GM23338 (cell line): ENCODE measurements around the gene NTRK1. TPM values are rescaled to one million over a fixed set of nuclear protein-coding genes. Genes with fewer than 3 reads are reported as not detected.

Experiments used
- ATAC-seq: fragments of 200-7000 bp; cut with Tn5 transposase; 3 replicates; pipeline ENCODE4 v1.9.1; 2020
- DNase-seq: peaks from one replicate; pipeline ENCODE4 v3.0.0-alpha.2; 2015; ENCODE audit warnings: low spot score
- H2AFZ ChIP-seq: fragments of 200-600 bp; sonication (generic); 2 replicates; pipeline ENCODE4 v1.8.0; 2016; ENCODE audit warnings: antibody characterized with exemption, mild to moderate bottlenecking, moderate library complexity
- H3F3A ChIP-seq: fragments of 200-600 bp; sonication (generic); replicated peaks from 2 replicates; pipeline ENCODE4 v1.8.0; 2017; ENCODE audit warnings: antibody characterized with exemption, mixed run types, low read depth
- H3K27ac ChIP-seq: fragments of 200-600 bp; sonication (generic); 2 replicates; pipeline ENCODE4 v1.6.1; 2016; ENCODE audit warnings: low read depth
- H3K27me3 ChIP-seq: fragments of 200-600 bp; sonication (generic); 2 replicates; pipeline ENCODE4 v1.8.0; 2016; ENCODE audit warnings: mild to moderate bottlenecking, mixed run types, moderate library complexity; ENCODE audit not compliant: insufficient read depth
- H3K36me3 ChIP-seq: fragments of 200-600 bp; sonication (generic); 2 replicates; pipeline ENCODE4 v1.8.0; 2016; ENCODE audit warnings: mild to moderate bottlenecking; ENCODE audit not compliant: insufficient read depth
- H3K4me1 ChIP-seq: fragments of 200-600 bp; sonication (generic); 2 replicates; pipeline ENCODE4 v1.8.0; 2016; ENCODE audit warnings: mild to moderate bottlenecking, moderate library complexity; ENCODE audit not compliant: insufficient read depth
- H3K4me2 ChIP-seq: fragments of 200-600 bp; sonication (generic); 2 replicates; pipeline ENCODE4 v1.7.1; 2017; ENCODE audit warnings: mixed run types
- H3K4me3 ChIP-seq: fragments of 200-600 bp; sonication (generic); 2 replicates; pipeline ENCODE4 v1.6.1; 2016; ENCODE audit warnings: mixed run types
- H3K79me2 ChIP-seq: fragments of 200-600 bp; sonication (generic); replicated peaks from 2 replicates; pipeline ENCODE4 v1.8.0; 2017; ENCODE audit warnings: mild to moderate bottlenecking; ENCODE audit not compliant: insufficient read depth
- H3K9me2 ChIP-seq: fragments of 200-600 bp; sonication (generic); 2 replicates; pipeline ENCODE4 v1.8.0; 2017; ENCODE audit not compliant: insufficient read depth
- H4K20me1 ChIP-seq: fragments of 200-600 bp; sonication (generic); replicated peaks from 2 replicates; pipeline ENCODE4 v1.8.0; 2017; ENCODE audit warnings: mild to moderate bottlenecking; ENCODE audit not compliant: insufficient read depth
- H3K27ac Mint-ChIP-seq: 2 replicates; pipeline ENCODE4 v1.8.0; 2020; ENCODE audit warnings: inconsistent platforms, mild to moderate bottlenecking, moderate library complexity, mixed read lengths
- H3K27me3 Mint-ChIP-seq: 3 replicates; pipeline ENCODE4 v1.8.0; 2022; ENCODE audit warnings: low read depth, mild to moderate bottlenecking, moderate library complexity, mixed read lengths, inconsistent platforms; ENCODE audit not compliant: insufficient read depth, poor library complexity
- H3K36me3 Mint-ChIP-seq: 3 replicates; pipeline ENCODE4 v1.8.0; 2021; ENCODE audit warnings: low read depth, mild to moderate bottlenecking, inconsistent platforms, moderate library complexity, mixed read lengths
- H3K4me1 Mint-ChIP-seq: 3 replicates; pipeline ENCODE4 v1.8.0; 2020; ENCODE audit warnings: mild to moderate bottlenecking, inconsistent platforms, mixed read lengths
- H3K4me3 Mint-ChIP-seq: 3 replicates; pipeline ENCODE4 v1.8.0; 2021; ENCODE audit warnings: moderate library complexity, mild to moderate bottlenecking, inconsistent platforms, mixed read lengths
- H3K9me3 Mint-ChIP-seq: 3 replicates; pipeline ENCODE4 v1.8.0; 2020; ENCODE audit warnings: moderate library complexity, mild to moderate bottlenecking, inconsistent platforms, mixed read lengths
- CTCF ChIP-seq, 2 experiments: fragments of 200-600 bp in 1 of 2; sonication (generic) in 1 of 2; conservative IDR thresholded peaks; 2 replicates each; pipeline versions ENCODE4 v1.5.1 to v1.6.1; 2016 to 2017; ENCODE audit warnings: antibody characterized with exemption in 2 of 2, low read depth in 2 of 2, mild to moderate bottlenecking in 2 of 2, moderate library complexity in 1 of 2
- EZH2 ChIP-seq: fragments of 200-600 bp; sonication (generic); IDR thresholded peaks from one replicate; pipeline ENCODE4 v1.8.0; 2017; ENCODE audit warnings: antibody characterized with exemption, mild to moderate bottlenecking, low read depth; ENCODE audit not compliant: unreplicated experiment
- JUNB ChIP-seq: IDR thresholded peaks from one replicate; pipeline ENCODE4 v1.6.1; 2016; ENCODE audit warnings: antibody characterized with exemption; ENCODE audit not compliant: unreplicated experiment
- POLR2AphosphoS5 ChIP-seq: IDR thresholded peaks from 2 replicates; pipeline ENCODE4 v1.6.1; 2016; ENCODE audit warnings: antibody characterized with exemption, low read depth
- STAT1 ChIP-seq: IDR thresholded peaks from one replicate; pipeline ENCODE4 v1.6.1; 2016; ENCODE audit warnings: antibody characterized with exemption; ENCODE audit not compliant: unreplicated experiment
- ZNF114 ChIP-seq: fragments of 250-450 bp; sonication (Bioruptor Pico); IDR thresholded peaks from 2 replicates; pipeline ENCODE4 v1.5.0; 2020; ENCODE audit warnings: mild to moderate bottlenecking, moderate library complexity
- ZNF331 ChIP-seq: fragments of 250-450 bp; sonication (Bioruptor Pico); IDR thresholded peaks from 2 replicates; pipeline ENCODE4 v1.5.0; 2020; ENCODE audit warnings: low read depth, mild to moderate bottlenecking, moderate library complexity
- polyA plus RNA-seq: library from polyadenylated mRNA; unstranded; fragments of >200 nt; fragmentation: Nextera tagmentation; extraction: Ambion mirVana; gene quantifications from 2 replicates; pipeline ENCODE4 v1.2.1, GENCODE V29; 2016
- total RNA-seq: library from RNA; depleted of rRNA; stranded (reverse); fragments of >200 nt; shearing (Covaris generic); gene quantifications from 2 replicates; pipeline ENCODE4 v1.2.3, GENCODE V29; 2014

Gene NTRK1
- total and polyA plus RNA-seq, 2 experiments from 2014 or later = 0.42 to 0.45 TPM

GRCh38 chr1:156901590-156901900, 40.9 kb downstream of the NTRK1 start:
- H3K79me2 ChIP-seq = no peaks in the 10 kb centered on the region
- Mint-ChIP-seq H3K4me1 (peaks cover 24% of the 10 kb centered on the region), H3K27ac (no peak overlapping the region), H3K27me3 (peaks cover 17% of the 10 kb centered on the region), H3K36me3 (no peaks in the 10 kb centered on the region), H3K9me3 (no peaks in the 10 kb centered on the region), H3K4me3 (no peak overlapping the region)
- H3K4me2 ChIP-seq = no peak overlapping the region
- H3K4me3 ChIP-seq = no peak overlapping the region
- no peak for TF ChIP-seq JUNB
- no peak for TF ChIP-seq STAT1
- no peak for TF ChIP-seq POLR2AphosphoS5
- TF ChIP-seq ZNF331 (CRISPR knock-in tag) = no peak
- H3K27ac ChIP-seq = no peak overlapping the region
- H2AFZ ChIP-seq = no peak overlapping the region
- H3K9me2 ChIP-seq = no peaks in the 10 kb centered on the region
- DNase-seq = no peak
- no peak for ATAC-seq
- 0 out of 2 replicates have a peak, but pooled peaks cover 3% of the 10 kb centered on the region for H3K4me1 ChIP-seq
- H3F3A ChIP-seq = no peaks in the 10 kb centered on the region
- no peaks in the 10 kb centered on the region; the same call in 1 of the 2 replicates for H4K20me1 ChIP-seq
- no peaks in the 10 kb centered on the region for H3K27me3 ChIP-seq
- H3K36me3 ChIP-seq = no peaks in the 10 kb centered on the region

DNA sequence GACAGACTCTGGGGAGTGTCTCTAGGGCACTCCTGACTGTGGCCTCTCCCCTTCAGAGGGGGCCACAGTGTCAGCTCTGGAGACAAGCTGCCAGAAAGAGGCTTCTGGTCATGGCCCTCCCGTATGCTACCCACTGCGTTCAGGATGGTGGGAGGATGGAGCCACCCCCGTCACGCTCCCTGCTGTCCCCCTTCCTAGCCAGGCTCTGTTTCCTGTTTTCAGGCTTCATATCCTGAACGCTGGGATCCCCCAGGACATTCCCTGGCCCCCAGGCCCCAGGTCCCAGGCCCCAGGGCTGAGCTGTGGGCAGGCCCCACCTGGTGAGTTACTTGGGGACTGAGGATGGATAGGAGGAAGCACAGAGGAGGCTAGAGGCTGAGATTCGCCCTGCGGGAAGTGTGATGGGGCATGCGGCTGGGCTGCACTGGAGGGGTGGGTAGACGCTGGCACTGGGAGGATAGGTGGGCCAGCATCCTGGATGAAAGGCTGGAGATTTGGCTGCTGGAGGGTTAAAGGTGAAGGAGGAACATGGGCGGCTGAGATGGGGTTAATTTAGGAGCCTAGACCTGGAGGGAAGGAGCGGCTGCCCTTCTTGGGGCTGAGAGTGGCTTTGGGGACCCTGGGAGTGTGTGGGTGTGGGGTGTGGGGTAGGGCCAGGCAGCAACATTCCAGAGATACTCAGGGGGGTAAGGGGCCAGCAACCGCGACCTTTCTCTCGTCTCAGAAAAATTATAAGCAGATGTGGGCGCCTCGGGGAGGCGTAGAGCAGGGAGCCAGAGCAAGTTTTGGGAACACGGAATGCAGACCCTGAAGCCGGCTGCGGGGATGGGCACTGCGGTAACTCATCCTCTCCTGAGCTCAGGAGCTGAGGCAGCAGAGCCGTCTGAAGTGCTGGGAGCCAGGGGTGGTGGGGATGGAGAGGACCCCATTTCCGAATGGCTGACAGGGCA, 41.6 kb downstream of the NTRK1 start:
- Histone ChIP-seq H3K4me2 (no peak overlapping the region), H3K27me3 (no peaks in the 10 kb centered on the region), H3F3A (no peaks in the 10 kb centered on the region), H3K27ac (no peak overlapping the region), H3K4me3 (no peak overlapping the region), H3K9me2 (no peaks in the 10 kb centered on the region), H3K79me2 (no peaks in the 10 kb centered on the region), H2AFZ (no peak overlapping the region), H3K36me3 (no peaks in the 10 kb centered on the region), H4K20me1 (no peaks in the 10 kb centered on the region; the same call in 1 of the 2 replicates), H3K4me1 (0 out of 2 replicates have a peak, but pooled peaks cover 3% of the 10 kb centered on the region)
- H3K27ac Mint-ChIP-seq = no peak overlapping the region
- H3K4me1 Mint-ChIP-seq = peaks cover 20% of the 10 kb centered on the region
- ATAC-seq (no peak; the same call in 2 of the 3 replicates), DNase-seq (no peak)
- no peaks in the 10 kb centered on the region for H3K36me3 Mint-ChIP-seq
- H3K9me3 Mint-ChIP-seq = no peaks in the 10 kb centered on the region
- no peak overlapping the region for H3K4me3 Mint-ChIP-seq
- TF ChIP-seq STAT1 = no peak
- H3K27me3 Mint-ChIP-seq = peaks cover 20% of the 10 kb centered on the region

- no peak overlapping the region for H2AFZ ChIP-seq
- H3K9me2 ChIP-seq = no peaks in the 10 kb centered on the region
- no peak overlapping the region for H3K4me3 ChIP-seq
- no peaks in the 10 kb centered on the region for H3K27me3 ChIP-seq
- no peaks in the 10 kb centered on the region for H3F3A ChIP-seq
- Mint-ChIP-seq H3K4me3 (no peak overlapping the region), H3K9me3 (no peaks in the 10 kb centered on the region), H3K36me3 (no peaks in the 10 kb centered on the region), H3K27me3 (peaks cover 17% of the 10 kb centered on the region), H3K27ac (no peak overlapping the region), H3K4me1 (peaks cover 13% of the 10 kb centered on the region)
- no peaks in the 10 kb centered on the region for H4K20me1 ChIP-seq
- H3K36me3 ChIP-seq = no peaks in the 10 kb centered on the region
- 0 out of 2 replicates have a peak, but pooled peaks cover 3% of the 10 kb centered on the region for H3K4me1 ChIP-seq
- ATAC-seq = no peak
- no peaks in the 10 kb centered on the region for H3K79me2 ChIP-seq
- DNase-seq = no peak
- H3K27ac ChIP-seq = no peak overlapping the region
- H3K4me2 ChIP-seq = no peak overlapping the region
- TF ChIP-seq ZNF114 (no peak), CTCF (conservative IDR thresholded peaks at IDR 0.05; ENCODE audit: low read depth in 2 of 2) (no peak), ZNF331 (CRISPR knock-in tag) (no peak), EZH2 (no peak)
These were observed 42.8 kb downstream of the NTRK1 start for GRCh38 chr1:156903328-156904091.
